Measurements from ENCODE around the gene SART1. TPM values are rescaled to one million over a fixed set of nuclear protein-coding genes. Genes with fewer than 3 reads are reported as not detected.

The SART1 gene
- 10 to 100 TPM; 55.2 to 68.5 (median 55.9) TPM for total RNA-seq

- intact Hi-C loops (cut with DNase I; ENCODE audit: low total_unique reads) = loop anchor here (10.0 kb wide), 1 partner anchor 77 kb away; the partner anchor contains the start of gene FIBP
- Histone ChIP-seq H3K9me3 (no peaks in the 10 kb centered on the region), H3K4me1 (peaks cover 15 to 16% of the 10 kb centered on the region in 2 donors)
These were observed at the start of gene SART1 for GRCh38 chr11:65961267-65962140. Gene SART1, plus strand, starts transcription at chr11:65961734. Its CDS starts 47 bp downstream, at chr11:65961781.

DNA sequence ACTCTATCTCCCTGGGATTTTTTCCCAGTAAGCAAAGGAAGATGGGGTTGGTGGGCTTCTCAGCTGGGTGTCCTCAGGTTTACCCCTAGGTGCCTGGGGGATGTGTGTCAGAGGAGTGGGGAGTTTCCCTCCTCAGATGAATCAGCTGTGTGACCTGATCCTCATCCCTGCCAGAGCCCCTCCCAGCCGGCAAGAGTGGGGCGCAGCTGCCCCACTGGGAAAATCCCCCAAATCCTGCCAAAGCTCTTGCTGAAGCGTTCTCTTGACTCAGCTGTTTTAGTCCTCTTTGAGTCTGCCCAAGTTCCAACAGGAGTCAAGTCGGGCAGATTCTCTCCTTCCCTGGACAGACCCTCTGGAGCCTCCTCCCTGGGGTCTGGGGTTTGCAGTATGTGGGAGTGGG is 48.7 kb upstream of the SART1 start:
- peaks cover 9 to 19% of the 10 kb centered on the region in 2 donors for H3K4me1 ChIP-seq
- TF ChIP-seq CTCF (IDR thresholded peaks at IDR 0.05) (no peak), POLR2AphosphoS5 (IDR thresholded peaks at IDR 0.05) (no peak), POLR2A (IDR thresholded peaks at IDR 0.05) (no peak)
- no peaks in the 10 kb centered on the region for H3K27me3 ChIP-seq
- intact Hi-C loops (cut with DNase I; ENCODE audit: low total_unique reads) = no loop called here
- no peak overlapping the region for H3K4me3 ChIP-seq
- peak overlapping the region in 1 of 2 donors; percentile 12 for H3K27ac ChIP-seq
- H3K36me3 ChIP-seq = no peaks in the 10 kb centered on the region
- DNase-seq (ENCODE audit: low spot score in 2 of 2) = no peak
- no peaks in the 10 kb centered on the region for H3K9me3 ChIP-seq

More at GRCh38 chr11:65961267-65962140, at the start of gene SART1:
- Histone ChIP-seq H3K27me3 (no peaks in the 10 kb centered on the region), H3K4me3 (peak within 1 kb of the TSS; percentile 90 to 100 (median 99)), H3K27ac (peak within 1 kb of the TSS; percentile 91), H3K36me3 (peaks cover 6% of the 10 kb centered on the region)
- DNase-seq (ENCODE audit: low spot score in 2 of 2) = peak; percentile 95
- TF ChIP-seq POLR2AphosphoS5 (IDR thresholded peaks at IDR 0.05) (peak; percentile 77 to 93 (median 79)), CTCF (IDR thresholded peaks at IDR 0.05) (no peak), POLR2A (IDR thresholded peaks at IDR 0.05) (peak; percentile 59)

- H3K4me1 ChIP-seq = peaks cover 9 to 21% of the 10 kb centered on the region in 2 donors
- intact Hi-C loops (cut with DNase I; ENCODE audit: low total_unique reads) = no loop called here
- no peak for TF ChIP-seq CTCF (IDR thresholded peaks at IDR 0.05)
- no peak for TF ChIP-seq POLR2A (IDR thresholded peaks at IDR 0.05)
- no peak for TF ChIP-seq POLR2AphosphoS5 (IDR thresholded peaks at IDR 0.05)
These were observed 46.3 kb upstream of the SART1 start for GRCh38 chr11:65915101-65915820.

DNA sequence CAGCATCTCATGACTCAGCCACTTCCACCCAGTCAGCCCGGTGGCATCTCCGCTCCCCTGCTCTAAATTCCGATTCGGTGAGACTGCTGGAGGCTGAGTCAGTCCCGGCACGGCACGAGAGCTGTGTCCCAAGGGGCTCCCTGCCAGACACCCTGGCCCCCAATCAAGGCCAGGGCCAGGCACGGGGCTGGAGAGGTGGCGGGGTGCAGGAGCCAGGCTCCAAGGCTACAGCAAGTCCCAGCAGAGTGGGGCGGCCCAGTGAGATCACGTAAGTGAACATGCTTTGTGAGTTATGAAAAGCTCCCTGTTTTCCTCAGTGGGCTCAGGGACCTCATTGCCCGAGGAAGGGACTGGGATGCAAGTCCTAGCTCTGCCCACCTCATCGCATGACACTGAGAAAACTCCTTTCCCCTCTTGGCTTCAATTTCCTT is 45.7 kb upstream of the SART1 start:
- Histone ChIP-seq H3K27ac (peak overlapping the region; percentile 94 to 99), H3K27me3 (no peaks in the 10 kb centered on the region), H3K9me3 (no peaks in the 10 kb centered on the region), H3K4me3 (peak overlapping the region in 1 of 3 donors; percentile 48), H3K36me3 (no peaks in the 10 kb centered on the region), H3K4me1 (peaks cover 9 to 27% of the 10 kb centered on the region in 2 donors)
- intact Hi-C loops (cut with DNase I; ENCODE audit: low total_unique reads) = no loop called here
- DNase-seq (ENCODE audit: low spot score in 2 of 2) = peak; percentile 70 to 79
- TF ChIP-seq POLR2A (IDR thresholded peaks at IDR 0.05) = no peak
- peak; percentile 42 to 92 (median 65) for TF ChIP-seq POLR2AphosphoS5 (IDR thresholded peaks at IDR 0.05)
- TF ChIP-seq CTCF (IDR thresholded peaks at IDR 0.05) = no peak

More at GRCh38 chr11:65915101-65915820, 46.3 kb upstream of the SART1 start:
- peak overlapping the region; percentile 94 to 99 for H3K27ac ChIP-seq
- no peak for DNase-seq (ENCODE audit: low spot score in 2 of 2)
- no peaks in the 10 kb centered on the region for H3K9me3 ChIP-seq
- no peaks in the 10 kb centered on the region for H3K27me3 ChIP-seq
- H3K36me3 ChIP-seq = no peaks in the 10 kb centered on the region
- peak overlapping the region in 1 of 3 donors; percentile 48 for H3K4me3 ChIP-seq

All from breast epithelium (tissue), 4 donors.